ENCODE data around the gene CHAC1.

DNA sequence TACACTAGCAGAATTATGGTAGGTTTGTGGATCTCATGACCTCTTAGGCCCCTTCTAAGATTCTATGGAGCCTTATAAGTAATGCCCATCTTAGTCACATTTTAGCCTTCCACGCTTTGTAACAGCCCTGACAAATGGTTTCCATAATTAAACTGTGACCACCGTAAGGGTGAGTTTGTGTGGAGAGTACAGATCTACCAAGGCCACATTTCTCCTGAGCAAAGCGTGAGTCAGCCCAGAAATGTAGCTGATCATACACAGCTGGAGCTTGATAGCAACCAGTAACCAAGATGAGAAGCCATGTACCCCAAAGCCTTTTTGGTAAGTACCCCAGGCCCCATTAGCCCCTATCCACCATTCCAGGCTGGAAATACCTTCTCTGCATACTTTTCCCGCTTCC, 31.7 kb downstream of the CHAC1 start:
- no peak for TF ChIP-seq EZH2 (IDR thresholded peaks at IDR 0.05; ENCODE audit: borderline replicate concordance, low read length)
- TF ChIP-seq, protein P1, sequence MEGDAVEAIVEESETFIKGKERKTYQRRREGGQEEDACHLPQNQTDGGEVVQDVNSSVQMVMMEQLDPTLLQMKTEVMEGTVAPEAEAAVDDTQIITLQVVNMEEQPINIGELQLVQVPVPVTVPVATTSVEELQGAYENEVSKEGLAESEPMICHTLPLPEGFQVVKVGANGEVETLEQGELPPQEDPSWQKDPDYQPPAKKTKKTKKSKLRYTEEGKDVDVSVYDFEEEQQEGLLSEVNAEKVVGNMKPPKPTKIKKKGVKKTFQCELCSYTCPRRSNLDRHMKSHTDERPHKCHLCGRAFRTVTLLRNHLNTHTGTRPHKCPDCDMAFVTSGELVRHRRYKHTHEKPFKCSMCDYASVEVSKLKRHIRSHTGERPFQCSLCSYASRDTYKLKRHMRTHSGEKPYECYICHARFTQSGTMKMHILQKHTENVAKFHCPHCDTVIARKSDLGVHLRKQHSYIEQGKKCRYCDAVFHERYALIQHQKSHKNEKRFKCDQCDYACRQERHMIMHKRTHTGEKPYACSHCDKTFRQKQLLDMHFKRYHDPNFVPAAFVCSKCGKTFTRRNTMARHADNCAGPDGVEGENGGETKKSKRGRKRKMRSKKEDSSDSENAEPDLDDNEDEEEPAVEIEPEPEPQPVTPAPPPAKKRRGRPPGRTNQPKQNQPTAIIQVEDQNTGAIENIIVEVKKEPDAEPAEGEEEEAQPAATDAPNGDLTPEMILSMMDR (IDR thresholded peaks at IDR 0.05; ENCODE audit: low read length) = no peak
